ENCODE data around the gene LAMC1. TPM values are rescaled to one million over a fixed set of nuclear protein-coding genes. Genes with fewer than 3 reads are reported as not detected.

The LAMC1 gene
- total RNA-seq, 1 experiment from 2014 or later, result 61.2 TPM

DNA sequence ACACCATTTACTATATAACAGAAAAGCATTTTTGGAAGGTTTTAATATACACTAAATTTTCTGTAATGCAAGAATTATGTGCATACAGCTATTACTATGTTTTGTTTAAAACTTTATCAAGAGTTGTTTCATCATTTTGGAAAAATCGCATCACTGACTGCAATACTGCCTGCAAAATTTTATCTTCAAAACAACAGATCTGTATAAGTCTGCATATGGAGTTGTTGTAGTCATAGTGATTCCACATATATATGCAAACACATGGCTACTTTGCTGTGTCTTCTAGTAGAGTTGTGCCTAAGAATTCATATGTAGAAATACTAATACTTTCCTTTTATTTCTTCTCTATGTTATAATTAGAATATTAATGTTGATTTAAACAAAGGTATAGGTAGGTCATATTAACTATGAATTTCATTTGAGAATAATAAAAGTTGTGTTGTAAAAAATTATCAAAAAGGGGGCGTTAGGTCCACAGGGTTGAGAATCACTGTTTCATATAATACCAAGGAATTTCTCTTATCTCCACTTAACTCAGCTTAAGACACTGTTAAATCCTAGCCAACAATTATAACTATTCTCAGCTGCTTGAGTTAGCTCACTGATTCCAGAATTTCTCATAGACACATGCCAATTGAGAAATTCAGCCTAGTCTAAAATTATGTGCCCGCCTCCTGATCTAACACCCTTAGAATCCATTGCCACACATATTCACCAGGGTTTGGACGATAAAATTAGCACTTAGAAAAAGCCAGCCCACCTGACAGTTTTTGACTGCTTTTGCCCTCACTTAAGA, 22.9 kb upstream of the LAMC1 start:
- POLR2A ChIA-PET, result no interaction called here
- CTCF ChIA-PET, result interaction anchor here (1.0 kb wide), 1 partner anchor 13 kb away, joined by 3 read pairs; no protein-coding TSS in a partner anchor
- H3K9ac ChIP-seq (ENCODE audit: low read length), result no peak overlapping the region
- TF ChIP-seq EGR1 (IDR thresholded peaks at IDR 0.05; ENCODE audit: low read depth) (no peak), CBX3 (IDR thresholded peaks at IDR 0.05; ENCODE audit: low read depth) (no peak), POLR2AphosphoS5 (IDR thresholded peaks at IDR 0.05; ENCODE audit: low read depth, low read length) (no peak), EZH2 (IDR thresholded peaks at IDR 0.05) (no peak), ZNF274 (IDR thresholded peaks at IDR 0.05; ENCODE audit: low read depth, low read length) (no peak), EZH2phosphoT487 (IDR thresholded peaks at IDR 0.05; ENCODE audit: borderline replicate concordance) (no peak), RAD21 (IDR thresholded peaks at IDR 0.05; ENCODE audit: low read depth) (no peak), JUND (IDR thresholded peaks at IDR 0.05) (no peak), SRF (IDR thresholded peaks at IDR 0.05; ENCODE audit: low read depth) (no peak), ZFX (IDR thresholded peaks at IDR 0.05) (no peak), POLR2A (IDR thresholded peaks at IDR 0.05; ENCODE audit: borderline replicate concordance, extremely low read depth, insufficient read depth, insufficient read length) (no peak), SIN3A (IDR thresholded peaks at IDR 0.05; ENCODE audit: low read depth) (no peak), CEBPB (IDR thresholded peaks at IDR 0.05; ENCODE audit: low read depth) (no peak)
- TF ChIP-seq, protein P1, sequence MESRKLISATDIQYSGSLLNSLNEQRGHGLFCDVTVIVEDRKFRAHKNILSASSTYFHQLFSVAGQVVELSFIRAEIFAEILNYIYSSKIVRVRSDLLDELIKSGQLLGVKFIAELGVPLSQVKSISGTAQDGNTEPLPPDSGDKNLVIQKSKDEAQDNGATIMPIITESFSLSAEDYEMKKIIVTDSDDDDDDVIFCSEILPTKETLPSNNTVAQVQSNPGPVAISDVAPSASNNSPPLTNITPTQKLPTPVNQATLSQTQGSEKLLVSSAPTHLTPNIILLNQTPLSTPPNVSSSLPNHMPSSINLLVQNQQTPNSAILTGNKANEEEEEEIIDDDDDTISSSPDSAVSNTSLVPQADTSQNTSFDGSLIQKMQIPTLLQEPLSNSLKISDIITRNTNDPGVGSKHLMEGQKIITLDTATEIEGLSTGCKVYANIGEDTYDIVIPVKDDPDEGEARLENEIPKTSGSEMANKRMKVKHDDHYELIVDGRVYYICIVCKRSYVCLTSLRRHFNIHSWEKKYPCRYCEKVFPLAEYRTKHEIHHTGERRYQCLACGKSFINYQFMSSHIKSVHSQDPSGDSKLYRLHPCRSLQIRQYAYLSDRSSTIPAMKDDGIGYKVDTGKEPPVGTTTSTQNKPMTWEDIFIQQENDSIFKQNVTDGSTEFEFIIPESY (IDR thresholded peaks at IDR 0.05; ENCODE audit: extremely low read depth, insufficient replicate concordance, low read length), result no peak
- TF ChIP-seq, protein P2, sequence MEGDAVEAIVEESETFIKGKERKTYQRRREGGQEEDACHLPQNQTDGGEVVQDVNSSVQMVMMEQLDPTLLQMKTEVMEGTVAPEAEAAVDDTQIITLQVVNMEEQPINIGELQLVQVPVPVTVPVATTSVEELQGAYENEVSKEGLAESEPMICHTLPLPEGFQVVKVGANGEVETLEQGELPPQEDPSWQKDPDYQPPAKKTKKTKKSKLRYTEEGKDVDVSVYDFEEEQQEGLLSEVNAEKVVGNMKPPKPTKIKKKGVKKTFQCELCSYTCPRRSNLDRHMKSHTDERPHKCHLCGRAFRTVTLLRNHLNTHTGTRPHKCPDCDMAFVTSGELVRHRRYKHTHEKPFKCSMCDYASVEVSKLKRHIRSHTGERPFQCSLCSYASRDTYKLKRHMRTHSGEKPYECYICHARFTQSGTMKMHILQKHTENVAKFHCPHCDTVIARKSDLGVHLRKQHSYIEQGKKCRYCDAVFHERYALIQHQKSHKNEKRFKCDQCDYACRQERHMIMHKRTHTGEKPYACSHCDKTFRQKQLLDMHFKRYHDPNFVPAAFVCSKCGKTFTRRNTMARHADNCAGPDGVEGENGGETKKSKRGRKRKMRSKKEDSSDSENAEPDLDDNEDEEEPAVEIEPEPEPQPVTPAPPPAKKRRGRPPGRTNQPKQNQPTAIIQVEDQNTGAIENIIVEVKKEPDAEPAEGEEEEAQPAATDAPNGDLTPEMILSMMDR (IDR thresholded peaks at IDR 0.05 in 2 of 3, conservative IDR thresholded peaks at IDR 0.05 in 1 of 3; ENCODE audit: borderline replicate concordance in 1 of 3, insufficient read depth in 1 of 3, low read depth in 2 of 3, low read length in 2 of 3), result no peak
- H3K79me2 ChIP-seq (ENCODE audit: insufficient read depth, low read length), result no peaks in the 10 kb centered on the region
- no peak overlapping the region for H2AFZ ChIP-seq (ENCODE audit: low read depth, low read length, poor library complexity, severe bottlenecking)
- no peaks in the 10 kb centered on the region for H3K27me3 ChIP-seq (ENCODE audit: insufficient read depth, low read length)
- H3K27ac ChIP-seq (ENCODE audit: low read depth, low read length), result no peak overlapping the region
- H3K4me2 ChIP-seq (ENCODE audit: low read length), result no peak overlapping the region
- no peak for ATAC-seq
- no peaks in the 10 kb centered on the region for H3K9me2 ChIP-seq (ENCODE audit: insufficient read depth)
- no peaks in the 10 kb centered on the region for H4K20me1 ChIP-seq (ENCODE audit: insufficient read depth)
- RAD21 ChIA-PET (ENCODE audit: low non-redundant PET in 1 of 2, low total read pairs in 2 of 2, uncharacterized antibody in 2 of 2, unreplicated experiment in 2 of 2), result no interaction called here
- H3K4me3 ChIP-seq (replicated peaks in 1 of 2; ENCODE audit: low read depth in 1 of 2, low read length in 2 of 2), result no peak overlapping the region
- intact Hi-C loops (cut with micrococcal nuclease), result no loop called here
- H3K9me3 ChIP-seq (ENCODE audit: control insufficient read depth in 1 of 2, insufficient read depth in 1 of 2, low read depth in 1 of 2, low read length in 2 of 2), result no peaks in the 10 kb centered on the region
- DNase-seq (ENCODE audit: low read depth, low spot score), result no peak
- H3K36me3 ChIP-seq (ENCODE audit: control insufficient read depth in 1 of 2, insufficient read depth in 2 of 2, low read length in 2 of 2), result no peaks in the 10 kb centered on the region
- peaks cover 0 to 8% of the 10 kb centered on the region in 2 experiments; a peak in 1 of 4 replicates for H3K4me1 ChIP-seq (ENCODE audit: control insufficient read depth in 1 of 2, insufficient read depth in 2 of 2, low read length in 2 of 2)
- no TSS peak for BruUV-seq (replicated peaks)

All from HCT116 (cell line).